Measurements from ENCODE around the gene RMND5A. TPM values are rescaled to one million over a fixed set of nuclear protein-coding genes. Genes with fewer than 3 reads are reported as not detected.

Gene RMND5A
- total RNA-seq, 1 experiment from 2014 or later, result 16.6 TPM

- no peak for DNase-seq (ENCODE audit: low read depth)
Measured at GRCh38 chr2:86790676-86791572, 70.8 kb downstream of the RMND5A start, which contains the start of gene CD8A. Gene CD8A, minus strand, starts transcription at chr2:86790913. Its CDS starts 88 bp downstream, at chr2:86790825.

GRCh38 chr2:86791573-86791972, 71.5 kb downstream of the RMND5A start:
- no peak for DNase-seq (ENCODE audit: low read depth)

- DNase-seq (ENCODE audit: low read depth), result no peak
Measured at GRCh38 chr2:86793752-86794151, 73.7 kb downstream of the RMND5A start.

GRCh38 chr2:86794861-86795260, 74.8 kb downstream of the RMND5A start:
- DNase-seq (ENCODE audit: low read depth), result no peak

- no peak for DNase-seq (ENCODE audit: low read depth)
Measured at GRCh38 chr2:86800856-86801567, 80.9 kb downstream of the RMND5A start.

GRCh38 chr2:86806059-86806857, 86.2 kb downstream of the RMND5A start:
- DNase-seq (ENCODE audit: low read depth), result no peak

- DNase-seq (ENCODE audit: low read depth), result no peak
Measured at GRCh38 chr2:86807133-86807467, 87.0 kb downstream of the RMND5A start.

GRCh38 chr2:86807468-86808275, 87.6 kb downstream of the RMND5A start:
- no peak for DNase-seq (ENCODE audit: low read depth)

- DNase-seq (ENCODE audit: low read depth), result peak; percentile 67
Measured at GRCh38 chr2:86808315-86809161, 88.4 kb downstream of the RMND5A start.

GRCh38 chr2:86809481-86810121, 89.5 kb downstream of the RMND5A start:
- DNase-seq (ENCODE audit: low read depth), result no peak

- DNase-seq (ENCODE audit: low read depth), result no peak
Measured at GRCh38 chr2:86815611-86816010, 95.5 kb downstream of the RMND5A start.

GRCh38 chr2:86818114-86818801, 98.2 kb downstream of the RMND5A start:
- DNase-seq (ENCODE audit: low read depth), result no peak

GRCh38 chr2:86818957-86819356, 98.9 kb downstream of the RMND5A start:
- no peak for DNase-seq (ENCODE audit: low read depth)

GRCh38 chr2:86821306-86821705, 101.2 kb downstream of the RMND5A start:
- no peak for DNase-seq (ENCODE audit: low read depth)

GRCh38 chr2:86821842-86822241, 101.8 kb downstream of the RMND5A start:
- DNase-seq (ENCODE audit: low read depth), result no peak

GRCh38 chr2:86822668-86823345, 102.7 kb downstream of the RMND5A start:
- no peak for DNase-seq (ENCODE audit: low read depth)

- no peak for DNase-seq (ENCODE audit: low read depth)
Measured at GRCh38 chr2:86825036-86825692, 105.1 kb downstream of the RMND5A start.
